ENCODE measurements around the gene GREM2. TPM values are rescaled to one million over a fixed set of nuclear protein-coding genes. Genes with fewer than 3 reads are reported as not detected.

Gene GREM2
- total and polyA plus RNA-seq, 2 donors (not counting 3 experiments of a cell fraction or from before 2014, with no cell fraction given): not detected

GRCh38 chr1:240646571-240647240 lies 34.8 kb upstream of the GREM2 start:
- no peaks in the 10 kb centered on the region for H3K79me2 ChIP-seq (ENCODE audit: control insufficient read depth, insufficient read depth, low read length)
- ChIA-PET POLR2A (no interaction called here), CTCF (no interaction called here)
- intact Hi-C loops (cut with micrococcal nuclease) (no loop called here), dilution Hi-C loops (cut with MboI; ENCODE audit: extremely low pct_ligation_motif_present, low sequenced_read_pairs) (no loop called here)
- no peaks in the 10 kb centered on the region for H4K20me1 ChIP-seq (replicated peaks; ENCODE audit: control insufficient read depth, extremely low read depth, insufficient read depth, low read length)
- H3K4me3 ChIP-seq (replicated peaks in 1 of 3; ENCODE audit: insufficient read depth in 1 of 3, low read depth in 1 of 3, low read length in 3 of 3): no peak overlapping the region
- DNase-seq (ENCODE audit: low read depth, low spot score): no peak
- H3K9me1 ChIP-seq (replicated peaks; ENCODE audit: control insufficient read depth, extremely low read depth, insufficient read depth, low read length): no peaks in the 10 kb centered on the region
- H3K27me3 ChIP-seq (ENCODE audit: control insufficient read depth in 2 of 2, insufficient read depth in 2 of 2, low read length in 2 of 2): no peaks in the 10 kb centered on the region
- no peaks in the 10 kb centered on the region for H3K36me3 ChIP-seq (ENCODE audit: control insufficient read depth in 2 of 2, extremely low read depth in 1 of 2, insufficient read depth in 2 of 2, low read length in 2 of 2)
- no peak overlapping the region for H2AFZ ChIP-seq (ENCODE audit: low read depth, low read length)
- H3K4me1 ChIP-seq (ENCODE audit: control insufficient read depth, extremely low read depth, insufficient read depth, low read length): no peaks in the 10 kb centered on the region
- no peak overlapping the region for H3K27ac ChIP-seq (ENCODE audit: insufficient read depth, low read depth, low read length)
- H3K9ac ChIP-seq (replicated peaks; ENCODE audit: extremely low read depth, insufficient read depth, low read length): no peak overlapping the region
- H3K4me2 ChIP-seq (ENCODE audit: insufficient read depth, low read length): no peak overlapping the region
- no peak for FAIRE-seq
- no TSS peak for BruUV-seq (replicated peaks)
- TF ChIP-seq MAX (IDR thresholded peaks at IDR 0.05; ENCODE audit: insufficient read depth, insufficient read length): no peak
- TF ChIP-seq JUN (IDR thresholded peaks at IDR 0.05; ENCODE audit: borderline replicate concordance, insufficient read depth, insufficient read length, low read depth): no peak
- no peak for TF ChIP-seq POLR2A (IDR thresholded peaks at IDR 0.05; ENCODE audit: low read depth, low read length)
- TF ChIP-seq EZH2 (IDR thresholded peaks at IDR 0.05; ENCODE audit: borderline replicate concordance, low read depth, low read length, severe bottlenecking): no peak
- TF ChIP-seq POLR2AphosphoS5 (IDR thresholded peaks at IDR 0.05; ENCODE audit: insufficient read depth, low read depth, low read length): no peak
- no peak for TF ChIP-seq CTCF (IDR thresholded peaks at IDR 0.05; ENCODE audit: extremely low read depth in 1 of 2, insufficient read depth in 1 of 2, low read depth in 1 of 2, low read length in 2 of 2)
- TF ChIP-seq GATA2 (IDR thresholded peaks at IDR 0.05; ENCODE audit: insufficient read depth, insufficient read length, low read depth, low read length): no peak
- TF ChIP-seq MYC (IDR thresholded peaks at IDR 0.05; ENCODE audit: low read depth, low read length): no peak
- no peak for TF ChIP-seq FOS (IDR thresholded peaks at IDR 0.05; ENCODE audit: borderline replicate concordance, insufficient read depth, low read length)
- no peaks in the 10 kb centered on the region for H3K9me3 ChIP-seq (replicated peaks; ENCODE audit: control insufficient read depth, insufficient read depth, low read length)
